ENCODE measurements around the gene PDE2A.

GRCh38 chr11:72647882-72648281, 26.3 kb downstream of the PDE2A start:
- TF ChIP-seq NR3C1 (IDR thresholded peaks at IDR 0.05) (no peak), CTCF (IDR thresholded peaks at IDR 0.05) (no peak), USF2 (IDR thresholded peaks at IDR 0.05) (no peak), MYC (IDR thresholded peaks at IDR 0.05; ENCODE audit: borderline replicate concordance, low read length) (no peak), POLR2A (IDR thresholded peaks at IDR 0.05; ENCODE audit: low read length) (no peak), EP300 (IDR thresholded peaks at IDR 0.05) (no peak), BHLHE40 (IDR thresholded peaks at IDR 0.05; ENCODE audit: low read depth, low read length) (no peak), PBX3 (IDR thresholded peaks at IDR 0.05) (no peak), EHMT2 (IDR thresholded peaks at IDR 0.05; ENCODE audit: low read depth) (no peak)

Data from A549 (cell line).